ENCODE measurements around the gene SEZ6L.

SEZ6L gene

GRCh38 chr22:26357813-26358212, 188.6 kb downstream of the SEZ6L start:
- no peak for TF ChIP-seq EZH2phosphoT487 (IDR thresholded peaks at IDR 0.05; ENCODE audit: borderline replicate concordance, low read length)
- TF ChIP-seq CTCF (IDR thresholded peaks at IDR 0.05; ENCODE audit: low read depth, low read length, poor library complexity, severe bottlenecking) = no peak
- Histone ChIP-seq H3K9me3 (ENCODE audit: control insufficient read depth, insufficient read depth, low read length) (no peaks in the 10 kb centered on the region), H3K4me1 (ENCODE audit: control insufficient read depth, low read length) (peaks cover 8% of the 10 kb centered on the region), H3K36me3 (ENCODE audit: control insufficient read depth, low read length) (no peaks in the 10 kb centered on the region), H3K4me2 (ENCODE audit: low read length) (no peak overlapping the region), H3K27me3 (ENCODE audit: control insufficient read depth, low read length) (peaks cover 14% of the 10 kb centered on the region), H4K20me1 (ENCODE audit: control insufficient read depth, insufficient read depth, low read depth, low read length) (no peaks in the 10 kb centered on the region), H3K4me3 (ENCODE audit: low read length) (no peak overlapping the region), H3K27ac (ENCODE audit: low read depth, low read length) (no peak overlapping the region), H3F3A (ENCODE audit: control insufficient read depth, insufficient read depth) (no peaks in the 10 kb centered on the region), H3K79me2 (ENCODE audit: control insufficient read depth, low read length) (no peaks in the 10 kb centered on the region), H3K9me2 (replicated peaks; ENCODE audit: control insufficient read depth, low read length) (no peaks in the 10 kb centered on the region)

DNA sequence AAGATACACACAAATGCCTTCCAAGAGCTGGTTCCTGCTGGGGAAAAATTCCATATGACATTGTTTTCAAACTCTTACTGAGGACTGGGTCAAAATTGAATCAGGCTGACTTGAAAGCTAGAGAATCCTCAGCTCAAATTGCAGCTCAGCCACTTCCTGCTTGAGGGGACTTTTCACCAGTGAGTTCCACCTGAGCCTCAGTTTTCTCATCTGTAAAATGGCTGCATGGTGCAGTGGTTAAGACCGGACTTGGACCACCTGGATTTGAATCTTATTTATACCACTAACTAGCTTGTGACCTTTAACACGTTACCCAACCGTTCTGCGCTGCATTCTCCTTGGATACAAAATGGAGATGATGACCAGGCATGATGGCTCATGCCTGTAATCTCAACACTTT, 189.9 kb downstream of the SEZ6L start:
- TF ChIP-seq CTCF (IDR thresholded peaks at IDR 0.05; ENCODE audit: low read depth, low read length, poor library complexity, severe bottlenecking) (no peak), EZH2phosphoT487 (IDR thresholded peaks at IDR 0.05; ENCODE audit: borderline replicate concordance, low read length) (no peak)
- no peak overlapping the region for H3K4me3 ChIP-seq (ENCODE audit: low read length)
- H3K9me2 ChIP-seq (replicated peaks; ENCODE audit: control insufficient read depth, low read length) = no peaks in the 10 kb centered on the region
- H3K9me3 ChIP-seq (ENCODE audit: control insufficient read depth, insufficient read depth, low read length) = no peaks in the 10 kb centered on the region
- no peak overlapping the region for H3K27ac ChIP-seq (ENCODE audit: low read depth, low read length)
- no peaks in the 10 kb centered on the region for H3K79me2 ChIP-seq (ENCODE audit: control insufficient read depth, low read length)
- H3K4me1 ChIP-seq (ENCODE audit: control insufficient read depth, low read length) = peaks cover 8% of the 10 kb centered on the region
- peaks cover 8% of the 10 kb centered on the region for H3K27me3 ChIP-seq (ENCODE audit: control insufficient read depth, low read length)
- H3K4me2 ChIP-seq (ENCODE audit: low read length) = no peak overlapping the region
- no peaks in the 10 kb centered on the region for H4K20me1 ChIP-seq (ENCODE audit: control insufficient read depth, insufficient read depth, low read depth, low read length)
- H3F3A ChIP-seq (ENCODE audit: control insufficient read depth, insufficient read depth) = no peaks in the 10 kb centered on the region
- no peaks in the 10 kb centered on the region for H3K36me3 ChIP-seq (ENCODE audit: control insufficient read depth, low read length)

- Histone ChIP-seq H4K20me1 (ENCODE audit: control insufficient read depth, insufficient read depth, low read depth, low read length) (no peaks in the 10 kb centered on the region), H3K9me2 (replicated peaks; ENCODE audit: control insufficient read depth, low read length) (no peaks in the 10 kb centered on the region), H3K27ac (ENCODE audit: low read depth, low read length) (no peak overlapping the region), H3K4me2 (ENCODE audit: low read length) (peak overlapping the region; percentile 58), H3K79me2 (ENCODE audit: control insufficient read depth, low read length) (no peaks in the 10 kb centered on the region), H3K4me1 (ENCODE audit: control insufficient read depth, low read length) (peaks cover 8% of the 10 kb centered on the region), H3K9me3 (ENCODE audit: control insufficient read depth, insufficient read depth, low read length) (no peaks in the 10 kb centered on the region), H3K4me3 (ENCODE audit: low read length) (peak overlapping the region; percentile 35), H3K27me3 (ENCODE audit: control insufficient read depth, low read length) (peaks cover 8% of the 10 kb centered on the region), H3F3A (ENCODE audit: control insufficient read depth, insufficient read depth) (no peaks in the 10 kb centered on the region), H3K36me3 (ENCODE audit: control insufficient read depth, low read length) (no peaks in the 10 kb centered on the region)
- TF ChIP-seq CTCF (IDR thresholded peaks at IDR 0.05; ENCODE audit: low read depth, low read length, poor library complexity, severe bottlenecking) (peak; percentile 95), EZH2phosphoT487 (IDR thresholded peaks at IDR 0.05; ENCODE audit: borderline replicate concordance, low read length) (no peak)
These were observed 191.1 kb downstream of the SEZ6L start for GRCh38 chr22:26360169-26360885.
